ENCODE measurements around the gene HGF.

DNA sequence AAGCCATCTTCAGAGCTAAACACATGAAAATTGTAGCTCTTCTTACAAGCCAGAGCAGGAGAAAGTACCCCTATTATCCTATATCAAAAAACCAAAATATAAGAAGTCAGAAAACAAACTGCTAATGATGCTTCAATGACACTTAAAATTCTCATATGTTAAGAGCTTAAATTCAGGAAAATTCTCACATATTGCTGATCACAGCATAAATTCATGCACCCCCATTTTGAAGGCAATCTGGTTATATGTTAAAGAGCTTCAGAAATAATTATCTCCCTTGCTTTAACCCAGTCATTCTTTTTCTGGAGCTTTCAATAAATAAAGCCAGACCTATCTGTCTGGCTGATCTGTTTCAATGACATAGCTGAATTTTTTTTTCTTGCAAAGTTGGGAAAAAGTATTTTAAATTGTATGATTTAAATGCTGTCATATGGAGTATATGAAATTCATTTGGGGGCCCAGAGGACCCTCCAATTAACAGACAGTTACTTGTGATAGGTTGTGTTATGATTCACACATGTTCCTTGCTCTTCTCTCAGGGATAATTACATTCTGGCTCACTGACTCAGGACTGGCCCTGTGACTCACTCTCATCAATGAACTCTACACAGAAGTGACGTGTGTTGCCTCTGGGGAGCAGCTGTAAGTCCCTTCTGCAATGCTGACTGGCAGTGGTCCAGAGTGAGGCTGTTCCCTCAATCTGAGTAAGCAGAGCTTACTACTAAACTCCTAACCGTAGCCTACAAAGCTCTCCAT, 85.2 kb downstream of the HGF start:
- TF ChIP-seq TAF1 (IDR thresholded peaks at IDR 0.05; ENCODE audit: low read depth, low read length) (no peak), CBX5 (IDR thresholded peaks at IDR 0.05; ENCODE audit: low read depth, low read length) (no peak), EZH2 (IDR thresholded peaks at IDR 0.05; ENCODE audit: low read depth, low read length, severe bottlenecking) (no peak), POLR2AphosphoS5 (IDR thresholded peaks at IDR 0.05; ENCODE audit: low read depth, low read length) (no peak)
- TF ChIP-seq, protein P1, sequence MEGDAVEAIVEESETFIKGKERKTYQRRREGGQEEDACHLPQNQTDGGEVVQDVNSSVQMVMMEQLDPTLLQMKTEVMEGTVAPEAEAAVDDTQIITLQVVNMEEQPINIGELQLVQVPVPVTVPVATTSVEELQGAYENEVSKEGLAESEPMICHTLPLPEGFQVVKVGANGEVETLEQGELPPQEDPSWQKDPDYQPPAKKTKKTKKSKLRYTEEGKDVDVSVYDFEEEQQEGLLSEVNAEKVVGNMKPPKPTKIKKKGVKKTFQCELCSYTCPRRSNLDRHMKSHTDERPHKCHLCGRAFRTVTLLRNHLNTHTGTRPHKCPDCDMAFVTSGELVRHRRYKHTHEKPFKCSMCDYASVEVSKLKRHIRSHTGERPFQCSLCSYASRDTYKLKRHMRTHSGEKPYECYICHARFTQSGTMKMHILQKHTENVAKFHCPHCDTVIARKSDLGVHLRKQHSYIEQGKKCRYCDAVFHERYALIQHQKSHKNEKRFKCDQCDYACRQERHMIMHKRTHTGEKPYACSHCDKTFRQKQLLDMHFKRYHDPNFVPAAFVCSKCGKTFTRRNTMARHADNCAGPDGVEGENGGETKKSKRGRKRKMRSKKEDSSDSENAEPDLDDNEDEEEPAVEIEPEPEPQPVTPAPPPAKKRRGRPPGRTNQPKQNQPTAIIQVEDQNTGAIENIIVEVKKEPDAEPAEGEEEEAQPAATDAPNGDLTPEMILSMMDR (IDR thresholded peaks at IDR 0.05; ENCODE audit: control extremely low read depth in 1 of 3, insufficient read depth in 1 of 3, low read depth in 1 of 3, low read length in 3 of 3): no peak
